GM18909 (cell line): Measurements from ENCODE around the gene FARS2.
"Not testable (repeated sequence)": the region's sequence is repeated elsewhere in the genome, so short reads cannot be mapped to it uniquely, and the experiment has no call there.

ENCODE experiments used
- ATAC-seq: cut with Tn5 transposase; IDR thresholded peaks from one replicate; pipeline ENCODE4 v1.9.1; 2021; ENCODE audit warnings: mild to moderate bottlenecking; ENCODE audit not compliant: unreplicated experiment, poor library complexity

FARS2 gene

DNA sequence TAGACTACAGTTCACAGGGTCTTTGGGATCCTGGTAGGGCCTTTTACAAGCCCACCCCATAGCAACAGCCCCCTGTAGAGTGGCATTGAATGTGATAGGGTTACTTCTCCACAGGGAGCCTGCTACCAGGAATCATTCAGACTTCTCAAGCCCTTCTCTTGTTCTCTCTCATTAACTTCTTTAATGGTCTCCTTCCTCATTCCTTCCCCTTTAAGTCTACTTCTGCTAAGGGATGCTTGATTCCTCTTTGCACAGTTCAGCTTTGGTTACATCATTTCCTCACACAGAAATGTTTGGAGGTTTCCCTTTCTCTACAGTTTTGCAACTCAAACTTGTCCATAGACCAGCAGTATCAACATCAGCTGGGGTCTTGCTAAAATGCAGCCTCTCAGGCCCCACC lies 437.8 kb downstream of the FARS2 start:
- not testable (repeated sequence) for ATAC-seq

DNA sequence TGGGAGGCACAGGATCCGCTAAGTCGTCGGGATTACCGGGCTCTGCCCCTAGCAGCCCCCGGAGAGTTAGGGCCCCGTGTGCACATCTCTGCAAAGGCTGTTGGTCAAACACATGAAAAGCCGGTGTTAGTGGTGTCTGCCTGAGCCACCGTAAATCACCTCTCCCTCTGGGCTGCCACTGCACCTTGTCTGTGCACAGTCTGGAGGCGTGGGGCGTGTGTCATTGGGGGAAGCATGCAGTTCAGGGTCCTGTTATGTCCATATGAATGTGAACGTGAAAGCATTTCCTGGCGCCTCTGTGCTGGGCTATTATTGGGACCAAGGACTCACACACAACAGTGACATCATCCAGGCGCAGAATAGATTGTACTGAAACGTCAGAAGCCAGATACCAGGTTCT lies 439.9 kb downstream of the FARS2 start:
- ATAC-seq: no peak

DNA sequence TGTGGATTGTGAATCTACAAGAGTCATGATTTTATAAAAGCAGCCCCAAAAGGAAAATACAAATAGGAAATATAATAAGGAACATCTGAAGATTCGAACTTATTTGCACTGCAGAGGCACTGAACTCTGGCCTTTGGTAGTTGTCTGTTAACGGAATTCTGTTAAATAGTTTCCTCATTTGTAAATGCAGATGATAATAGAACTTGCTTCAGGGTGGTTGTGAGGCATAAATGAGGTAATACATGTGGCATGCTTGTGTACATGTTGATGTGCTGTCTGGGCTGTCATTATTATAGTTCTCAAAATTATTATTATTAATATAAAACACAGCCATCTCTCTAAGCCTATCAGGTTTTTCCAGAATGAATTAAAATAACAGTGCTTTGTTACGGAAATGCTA lies 443.4 kb downstream of the FARS2 start:
- ATAC-seq: no peak

DNA sequence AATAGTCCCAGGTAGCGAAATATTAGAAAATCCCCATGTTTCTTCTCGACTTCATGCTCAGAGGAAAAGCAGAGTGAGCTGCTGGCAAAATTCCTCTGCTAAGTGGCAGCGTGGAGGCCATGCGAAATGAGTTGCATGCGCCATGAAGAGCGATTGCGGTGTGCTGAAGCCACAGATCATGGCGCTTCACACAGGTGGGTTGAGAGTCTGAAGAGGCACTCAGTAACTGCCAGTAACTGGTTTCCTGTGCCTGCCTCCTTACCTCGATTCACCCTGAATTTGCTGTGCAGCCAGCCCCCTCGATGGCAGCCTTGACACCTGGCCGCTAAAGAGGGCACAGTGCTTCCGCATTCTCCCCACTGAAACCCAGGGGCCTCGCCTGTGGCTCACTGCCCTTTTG lies 443.9 kb downstream of the FARS2 start:
- ATAC-seq: no peak

DNA sequence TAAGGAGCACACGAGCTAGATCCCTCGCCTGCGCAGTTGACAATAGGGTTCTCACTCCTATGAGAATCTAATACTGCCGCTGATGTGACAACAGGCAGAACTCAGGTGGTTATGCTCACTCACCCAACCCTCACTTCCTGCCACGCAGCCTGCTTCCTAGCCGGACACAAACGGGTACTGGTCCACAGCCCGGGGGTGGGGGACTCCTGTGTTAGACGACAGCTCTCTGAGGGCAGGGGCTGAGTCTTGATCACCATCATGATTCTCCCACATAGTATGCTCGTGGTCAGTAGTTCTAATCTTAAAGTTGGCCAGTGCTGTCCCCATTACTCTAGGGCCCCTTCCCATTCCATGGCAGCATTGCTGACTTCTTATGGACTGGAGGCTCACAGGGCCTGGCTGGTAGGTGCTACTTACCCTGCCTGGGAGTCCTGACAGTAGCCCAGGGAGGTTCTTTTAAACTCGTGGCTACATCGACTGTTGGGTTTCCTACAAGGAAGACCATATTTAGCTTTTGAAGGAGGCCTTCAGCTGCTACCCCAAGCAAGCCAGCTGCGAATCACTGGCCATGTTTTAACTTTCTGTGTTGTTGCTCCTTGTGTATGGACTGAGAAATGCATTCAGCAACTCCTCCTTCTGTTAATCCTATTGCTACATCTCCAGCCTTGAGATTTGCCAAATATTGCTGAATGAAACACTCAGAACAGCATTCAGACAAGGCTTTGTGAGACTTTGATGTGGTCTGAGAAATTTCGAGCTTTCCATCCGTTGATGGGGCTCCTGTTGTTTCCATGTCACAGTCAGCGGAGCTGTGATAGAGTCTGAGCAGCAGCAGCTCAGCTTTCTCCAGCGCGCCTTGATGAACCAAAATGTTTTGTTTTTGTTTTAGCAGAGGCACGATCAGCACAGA lies 445.1 kb downstream of the FARS2 start:
- no peak for ATAC-seq

DNA sequence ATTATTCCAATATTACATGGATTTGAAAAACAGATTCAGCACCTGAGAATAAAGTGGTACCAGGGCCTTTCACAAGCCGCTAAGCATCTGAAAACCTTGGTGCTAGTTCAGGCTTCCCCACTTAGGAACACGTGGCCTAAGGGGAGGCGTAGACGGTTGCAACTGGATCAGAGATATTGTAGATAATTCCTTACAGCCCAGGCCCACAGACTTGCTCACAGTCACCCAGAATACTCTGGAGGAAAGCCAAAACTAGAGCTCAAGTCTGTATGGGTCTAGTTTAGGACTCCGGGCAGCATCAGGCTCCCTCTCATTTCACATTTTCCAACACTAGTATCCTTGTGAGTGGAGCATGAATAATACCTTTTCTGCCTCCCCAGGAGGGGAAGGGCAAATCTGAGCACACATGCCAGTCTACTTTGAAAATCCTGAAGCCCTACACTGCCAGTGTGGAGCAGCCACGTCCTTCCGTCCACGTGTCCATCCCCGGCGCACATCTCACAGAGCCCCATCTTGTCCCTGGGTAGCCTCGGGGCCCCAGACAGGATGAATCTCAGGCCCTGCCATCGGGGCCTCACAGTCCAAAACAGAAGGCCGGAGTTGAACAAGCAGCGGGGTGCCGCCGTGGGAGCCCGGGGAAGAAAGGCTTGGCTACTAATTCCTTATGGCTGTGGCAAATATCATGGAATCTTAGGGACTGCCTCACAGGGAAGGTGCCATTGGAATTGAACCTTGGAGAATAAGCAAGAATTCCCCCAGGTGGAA lies 446.1 kb downstream of the FARS2 start:
- ATAC-seq: no peak

DNA sequence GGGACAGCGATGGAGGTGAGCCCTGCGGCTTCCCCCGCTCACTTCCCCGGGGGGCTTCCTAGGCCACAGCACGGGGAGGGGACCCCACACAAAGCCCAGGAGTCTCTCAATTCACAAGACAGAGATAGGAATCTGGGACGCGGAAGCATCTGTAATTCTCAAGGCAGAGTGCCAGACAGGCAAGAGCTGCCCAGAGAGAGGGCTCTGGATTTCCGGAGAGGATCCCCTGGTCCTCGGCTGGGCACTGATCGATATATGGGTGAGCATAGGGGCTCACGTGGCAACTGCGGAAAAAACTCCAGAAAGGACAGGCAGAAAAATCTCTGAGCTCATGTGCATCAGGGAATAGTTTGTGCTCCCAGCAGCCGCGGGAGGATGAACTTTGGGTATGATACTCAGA lies 449.2 kb downstream of the FARS2 start:
- ATAC-seq: no peak

DNA sequence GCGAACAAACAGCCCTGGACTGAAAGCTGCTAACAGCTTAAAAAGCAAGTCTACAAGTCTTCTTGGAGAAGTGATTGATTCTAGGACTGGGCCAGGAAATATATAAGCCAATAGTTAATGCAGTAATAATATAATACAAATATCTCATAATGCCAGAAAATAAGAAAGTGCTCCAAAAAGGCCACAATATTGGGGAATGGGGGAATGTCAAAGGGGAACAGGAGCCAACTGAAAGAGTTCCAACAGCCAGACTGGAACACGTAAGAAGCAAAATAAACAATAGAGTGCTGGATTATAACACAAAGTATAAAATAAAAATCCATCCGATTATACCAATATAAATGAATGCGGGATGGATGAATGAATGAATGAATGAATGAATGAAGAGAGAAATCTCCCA lies 449.6 kb downstream of the FARS2 start:
- no peak for ATAC-seq

DNA sequence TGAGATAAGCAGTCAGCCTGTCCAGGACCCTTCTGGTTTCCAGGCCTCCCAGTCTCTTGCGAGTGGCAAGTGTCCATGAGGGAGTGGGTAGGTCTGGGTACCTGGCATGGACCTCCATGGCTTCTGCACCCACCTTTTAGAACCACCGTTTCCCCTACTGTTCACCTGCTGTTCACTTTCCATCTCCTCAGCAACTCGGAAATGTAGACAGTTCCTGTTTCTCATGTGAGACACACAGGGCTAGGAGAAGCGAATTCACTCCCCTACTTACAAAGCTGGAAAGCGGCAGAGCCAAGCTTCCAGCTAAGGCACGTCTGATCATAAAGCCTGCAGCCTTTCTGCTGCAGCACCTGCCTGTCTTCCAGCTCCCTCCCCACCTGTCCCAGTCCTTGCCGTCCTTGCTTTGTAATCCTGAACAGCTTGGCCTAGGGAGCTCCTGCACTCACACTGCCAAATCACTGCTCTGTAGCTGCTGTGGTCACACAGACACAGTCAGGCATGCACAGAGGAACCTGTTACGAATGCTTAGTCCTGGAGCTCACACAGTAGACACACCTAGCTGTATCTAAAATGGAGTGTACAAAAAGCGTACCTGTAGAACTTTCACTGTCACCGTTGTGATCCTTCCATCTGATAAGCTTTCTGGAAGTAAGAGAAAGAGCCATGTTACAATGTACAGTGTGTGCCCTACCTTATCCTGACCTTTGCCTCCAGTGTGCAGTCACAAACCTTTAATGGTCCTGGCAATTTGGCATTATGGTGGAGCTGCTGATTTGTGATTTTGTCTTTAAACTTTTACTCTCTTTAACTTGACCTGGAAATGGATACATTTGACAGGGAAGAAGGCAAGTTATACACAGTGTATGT lies 451.3 kb downstream of the FARS2 start:
- ATAC-seq: no peak

DNA sequence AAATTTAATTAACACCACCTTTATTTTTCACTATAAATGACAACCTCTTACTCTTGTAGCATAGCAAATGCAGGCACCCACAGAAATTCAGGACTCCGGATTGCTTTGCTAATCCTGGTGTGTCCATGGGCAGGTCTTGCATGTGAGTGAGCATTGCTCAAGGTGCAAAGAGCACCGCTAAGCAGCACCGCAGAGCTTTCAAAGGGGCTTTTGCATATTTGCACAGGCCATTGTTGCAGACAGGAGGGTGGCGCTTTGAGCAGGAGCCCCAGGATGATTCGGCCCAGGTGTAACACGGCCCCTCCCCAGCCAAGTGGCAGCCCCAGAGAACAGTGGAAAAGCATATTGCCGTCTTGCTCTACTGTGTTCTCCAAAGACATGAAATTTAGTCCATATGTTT lies 452.2 kb downstream of the FARS2 start:
- no peak for ATAC-seq

DNA sequence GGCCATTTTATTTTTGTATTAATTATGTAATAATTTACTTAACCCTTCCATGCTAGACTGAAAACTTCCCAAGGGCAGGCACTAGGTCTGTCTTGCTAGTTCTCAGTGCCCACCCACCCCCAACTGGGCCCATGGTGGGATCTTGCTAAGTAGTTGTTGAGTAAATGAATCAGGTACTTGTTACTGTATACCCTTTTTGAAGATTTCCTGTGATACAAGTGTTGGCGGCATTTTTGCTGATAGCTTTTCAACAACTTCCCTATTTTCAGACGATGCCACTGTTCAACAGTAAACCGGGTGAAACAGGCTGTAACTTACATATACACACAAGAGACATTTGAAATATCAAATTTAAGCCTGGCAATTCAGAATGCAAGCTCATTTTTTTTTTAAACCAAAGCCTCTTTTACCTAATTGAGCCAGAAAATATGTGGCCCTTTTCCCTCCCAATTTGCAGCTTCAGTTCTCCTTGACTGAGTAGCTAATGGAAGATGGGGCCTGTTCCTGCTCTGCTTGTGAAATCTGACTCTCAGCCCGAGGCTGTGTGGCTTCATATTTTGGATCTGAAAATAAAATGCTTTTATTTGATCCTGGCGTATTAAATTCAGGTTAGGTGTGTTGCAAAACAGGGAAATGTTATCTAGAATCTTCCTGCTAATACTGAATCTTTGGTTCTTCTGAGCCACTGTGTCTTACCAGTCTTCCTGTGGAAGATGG lies 457.1 kb downstream of the FARS2 start:
- no peak for ATAC-seq

DNA sequence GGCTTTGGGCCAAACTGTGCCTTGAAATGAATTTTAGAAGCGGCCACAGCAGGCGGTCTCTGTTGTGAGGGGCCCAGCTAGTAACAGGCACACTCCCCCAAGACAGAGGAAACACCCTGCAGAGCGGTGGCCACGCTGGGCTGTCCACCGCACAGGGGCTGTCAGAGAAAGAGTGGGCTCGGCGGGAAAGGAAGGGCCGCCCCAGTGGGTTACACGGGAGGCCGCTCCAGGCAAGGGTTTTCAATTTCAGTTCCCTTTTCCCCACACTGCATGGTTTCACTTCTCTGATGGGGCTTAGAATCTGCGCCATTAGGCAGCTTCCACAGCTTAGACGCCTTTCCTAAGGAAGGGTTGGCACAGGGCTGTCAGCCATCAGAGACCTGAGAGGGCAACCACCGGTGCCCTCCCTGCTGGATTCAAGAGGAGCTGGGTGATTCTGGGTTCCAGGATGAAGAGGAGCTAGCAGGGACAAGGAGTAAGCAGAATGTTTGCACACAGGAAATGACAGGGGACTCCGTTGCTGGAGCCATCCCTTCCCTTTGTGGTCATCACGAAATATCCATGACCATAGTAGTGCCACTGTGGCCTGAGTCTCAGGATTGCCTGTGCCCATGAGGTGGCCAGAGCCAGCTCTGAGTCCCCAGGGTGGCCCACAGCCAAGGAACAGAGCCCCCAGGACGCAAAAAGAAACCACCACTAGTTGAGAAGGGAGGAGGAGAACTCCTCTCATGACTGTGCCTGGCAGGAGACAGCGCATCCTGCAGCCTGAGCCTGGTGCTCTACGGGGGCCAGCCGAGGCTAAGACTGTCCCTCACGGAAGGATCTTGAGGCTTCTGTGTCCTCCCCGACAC lies 462.8 kb downstream of the FARS2 start:
- ATAC-seq: peak; percentile 95

DNA sequence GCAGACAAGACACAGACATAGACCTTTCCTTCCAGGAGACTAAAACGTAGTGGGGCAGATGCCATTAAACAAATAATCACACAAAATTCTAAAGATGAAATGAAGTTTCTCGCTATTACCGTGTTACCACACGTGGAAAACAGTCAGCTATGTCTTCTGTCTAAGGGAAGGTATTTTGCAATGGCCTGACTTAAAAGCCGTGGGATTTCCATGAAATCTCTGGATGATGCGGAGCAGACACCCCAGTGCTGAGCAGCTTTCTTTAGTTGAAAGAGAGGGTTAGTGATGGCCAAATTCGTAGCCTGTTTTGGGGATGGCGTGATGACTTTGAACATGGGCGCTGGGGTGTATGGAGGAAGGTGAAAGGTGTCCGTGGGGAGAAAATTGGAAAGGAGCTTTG lies 463.6 kb downstream of the FARS2 start:
- no peak for ATAC-seq

DNA sequence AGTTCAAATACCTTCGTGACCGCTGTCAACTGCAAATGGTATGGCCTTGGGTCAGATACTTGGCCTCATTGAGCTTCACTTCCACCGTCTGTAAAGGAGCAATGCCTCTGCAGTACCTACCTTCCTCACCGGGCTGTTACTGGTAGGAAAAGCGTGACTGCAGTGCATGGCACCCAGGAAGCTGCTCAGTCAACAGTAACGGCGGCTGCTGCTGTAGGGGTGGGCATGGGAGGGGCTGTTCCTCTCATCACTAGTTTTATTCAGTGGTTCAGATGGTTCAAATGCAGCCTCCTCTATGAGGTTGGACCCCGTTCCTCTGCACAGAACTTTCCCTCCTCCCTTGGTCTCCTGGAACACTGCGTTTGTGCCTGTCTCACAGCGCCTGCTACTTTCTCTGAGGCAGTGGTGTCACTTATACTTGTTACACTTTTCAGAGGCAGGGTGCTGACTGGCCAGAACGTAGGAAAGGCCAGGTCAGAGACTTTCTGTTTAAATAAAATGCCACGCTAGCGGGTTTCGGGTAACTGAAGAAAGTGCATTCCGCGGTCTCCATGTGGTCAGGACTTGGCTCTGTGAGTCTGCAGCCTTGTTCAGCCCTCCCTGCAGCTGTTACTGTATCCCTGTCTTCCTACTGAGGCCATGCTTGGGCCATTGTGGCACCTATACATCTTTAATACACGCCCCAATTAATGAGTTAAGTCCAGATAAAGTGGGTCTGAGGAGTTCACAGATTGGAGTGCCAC lies 465.8 kb downstream of the FARS2 start:
- no peak for ATAC-seq

DNA sequence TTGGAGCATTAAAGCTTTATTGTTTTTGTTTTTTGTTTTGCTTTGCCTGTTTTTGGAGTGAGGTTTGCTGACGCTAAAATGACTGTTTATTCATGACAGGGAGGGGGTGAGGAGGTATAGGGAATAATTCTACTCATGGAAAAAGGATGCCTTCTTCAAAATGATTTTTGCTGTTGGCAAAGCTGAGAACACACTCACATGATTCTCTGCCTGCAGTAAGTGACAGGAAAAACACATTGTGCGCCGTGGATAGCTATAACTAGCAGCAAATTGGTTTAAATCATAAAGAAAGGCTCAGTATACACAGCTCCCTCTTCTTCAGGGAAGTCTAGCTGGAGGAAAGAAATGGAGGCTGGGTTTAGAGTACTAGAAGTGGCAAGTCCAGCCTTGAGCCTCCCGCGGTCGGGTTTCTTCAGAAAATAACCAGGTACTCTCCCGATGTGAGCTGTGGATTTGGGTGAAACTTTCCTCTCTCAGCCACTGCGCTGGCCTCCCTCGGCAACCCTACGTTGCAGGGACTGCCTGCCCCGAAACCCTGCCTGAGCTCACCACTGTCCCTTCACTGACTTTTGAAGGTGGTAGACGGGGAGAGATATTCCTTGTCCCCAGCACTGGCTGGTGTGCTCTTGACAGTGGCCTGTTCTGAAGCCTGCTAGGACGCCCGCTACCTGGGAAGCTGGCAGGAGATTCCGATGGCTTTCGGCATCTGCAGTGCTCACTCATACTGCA lies 467.2 kb downstream of the FARS2 start:
- no peak for ATAC-seq

DNA sequence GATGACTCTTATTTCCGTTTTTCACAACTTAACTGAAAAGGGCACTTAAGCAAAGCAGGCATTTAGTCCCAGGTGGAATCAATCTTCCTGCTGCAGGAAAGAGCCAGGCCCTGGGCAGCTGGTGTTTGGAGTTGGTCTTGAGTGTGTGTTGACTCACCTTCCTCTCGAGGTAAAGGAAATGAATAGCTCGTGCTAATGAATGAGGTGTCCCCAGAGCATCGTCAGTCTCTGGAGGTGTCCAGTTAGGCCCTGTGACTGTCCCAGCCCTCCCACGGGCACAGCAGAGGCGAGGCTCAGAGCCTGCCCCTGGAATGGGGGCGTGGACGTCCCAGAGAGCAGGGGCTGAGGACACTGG lies 467.7 kb downstream of the FARS2 start:
- ATAC-seq: no peak

DNA sequence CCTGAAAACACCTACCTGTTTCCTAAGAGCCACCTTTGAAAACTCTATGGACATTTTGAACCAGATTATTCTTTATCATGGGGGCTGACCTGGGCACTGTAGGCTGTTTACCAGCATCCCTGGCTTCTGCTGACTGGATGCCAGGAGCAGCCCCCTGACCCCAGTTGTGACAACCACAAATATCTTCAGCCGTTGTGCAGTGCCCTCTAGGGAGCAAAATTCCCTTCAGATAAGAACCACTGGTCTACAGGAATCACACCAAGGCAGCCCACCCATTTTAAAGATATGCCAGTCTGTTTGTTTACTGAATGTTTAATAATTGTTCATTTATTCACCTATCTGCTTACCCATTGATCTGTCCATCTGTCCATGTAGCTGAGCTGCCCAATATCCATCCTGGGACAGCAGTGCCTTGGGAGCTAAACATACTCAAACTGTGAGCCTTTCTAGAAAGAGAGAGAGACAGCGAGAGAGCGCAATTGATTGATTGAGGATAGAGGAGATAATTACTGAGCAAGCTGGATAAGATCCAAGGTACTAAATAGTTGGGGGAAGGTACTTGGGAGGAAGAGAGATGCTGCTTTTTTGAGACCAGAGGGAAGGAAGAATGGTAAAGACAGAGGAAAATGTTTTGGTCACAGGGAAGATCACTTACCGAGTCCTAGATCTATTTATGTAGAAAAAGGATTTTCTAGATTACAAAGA lies 468.7 kb downstream of the FARS2 start:
- ATAC-seq: no peak
